ENCODE measurements around the gene SLC38A3. TPM values are rescaled to one million over a fixed set of nuclear protein-coding genes. Genes with fewer than 3 reads are reported as not detected.

The SLC38A3 gene
- total and polyA plus RNA-seq, 2 of the 8 experiments (the other 6 are each of a cell fraction or from before 2014, with no cell fraction given), result 1.2 to 3.7 TPM

DNA sequence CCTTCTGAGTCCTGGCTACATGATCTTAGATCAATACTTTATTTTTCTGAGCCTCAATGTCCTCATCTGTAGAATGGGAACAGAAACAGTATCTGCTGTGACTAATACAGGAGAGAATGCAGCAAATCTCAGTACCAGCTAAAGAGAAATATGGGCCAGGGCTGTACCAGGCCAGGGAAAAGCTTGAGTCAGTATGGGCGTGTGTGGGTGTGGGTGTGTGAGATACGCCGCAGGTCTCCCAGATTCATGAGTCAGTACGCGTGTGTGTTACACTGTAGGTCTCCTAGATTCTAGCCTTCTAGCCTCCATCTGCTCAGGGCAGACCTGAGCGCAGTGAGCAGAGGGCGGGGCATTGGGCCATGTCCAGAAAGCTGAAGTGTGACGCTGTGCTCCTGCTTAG lies 46.1 kb downstream of the SLC38A3 start (continued):
- TF ChIP-seq POLR2AphosphoS5 (IDR thresholded peaks at IDR 0.05; ENCODE audit: low read depth, low read length) (no peak), CBX8 (IDR thresholded peaks at IDR 0.05; ENCODE audit: borderline replicate concordance, low read depth, low read length) (no peak), TEAD4 (IDR thresholded peaks at IDR 0.05; ENCODE audit: low read depth, low read length) (no peak), KDM4A (IDR thresholded peaks at IDR 0.05; ENCODE audit: low read depth, low read length, severe bottlenecking) (no peak)
- TF ChIP-seq, protein P1, sequence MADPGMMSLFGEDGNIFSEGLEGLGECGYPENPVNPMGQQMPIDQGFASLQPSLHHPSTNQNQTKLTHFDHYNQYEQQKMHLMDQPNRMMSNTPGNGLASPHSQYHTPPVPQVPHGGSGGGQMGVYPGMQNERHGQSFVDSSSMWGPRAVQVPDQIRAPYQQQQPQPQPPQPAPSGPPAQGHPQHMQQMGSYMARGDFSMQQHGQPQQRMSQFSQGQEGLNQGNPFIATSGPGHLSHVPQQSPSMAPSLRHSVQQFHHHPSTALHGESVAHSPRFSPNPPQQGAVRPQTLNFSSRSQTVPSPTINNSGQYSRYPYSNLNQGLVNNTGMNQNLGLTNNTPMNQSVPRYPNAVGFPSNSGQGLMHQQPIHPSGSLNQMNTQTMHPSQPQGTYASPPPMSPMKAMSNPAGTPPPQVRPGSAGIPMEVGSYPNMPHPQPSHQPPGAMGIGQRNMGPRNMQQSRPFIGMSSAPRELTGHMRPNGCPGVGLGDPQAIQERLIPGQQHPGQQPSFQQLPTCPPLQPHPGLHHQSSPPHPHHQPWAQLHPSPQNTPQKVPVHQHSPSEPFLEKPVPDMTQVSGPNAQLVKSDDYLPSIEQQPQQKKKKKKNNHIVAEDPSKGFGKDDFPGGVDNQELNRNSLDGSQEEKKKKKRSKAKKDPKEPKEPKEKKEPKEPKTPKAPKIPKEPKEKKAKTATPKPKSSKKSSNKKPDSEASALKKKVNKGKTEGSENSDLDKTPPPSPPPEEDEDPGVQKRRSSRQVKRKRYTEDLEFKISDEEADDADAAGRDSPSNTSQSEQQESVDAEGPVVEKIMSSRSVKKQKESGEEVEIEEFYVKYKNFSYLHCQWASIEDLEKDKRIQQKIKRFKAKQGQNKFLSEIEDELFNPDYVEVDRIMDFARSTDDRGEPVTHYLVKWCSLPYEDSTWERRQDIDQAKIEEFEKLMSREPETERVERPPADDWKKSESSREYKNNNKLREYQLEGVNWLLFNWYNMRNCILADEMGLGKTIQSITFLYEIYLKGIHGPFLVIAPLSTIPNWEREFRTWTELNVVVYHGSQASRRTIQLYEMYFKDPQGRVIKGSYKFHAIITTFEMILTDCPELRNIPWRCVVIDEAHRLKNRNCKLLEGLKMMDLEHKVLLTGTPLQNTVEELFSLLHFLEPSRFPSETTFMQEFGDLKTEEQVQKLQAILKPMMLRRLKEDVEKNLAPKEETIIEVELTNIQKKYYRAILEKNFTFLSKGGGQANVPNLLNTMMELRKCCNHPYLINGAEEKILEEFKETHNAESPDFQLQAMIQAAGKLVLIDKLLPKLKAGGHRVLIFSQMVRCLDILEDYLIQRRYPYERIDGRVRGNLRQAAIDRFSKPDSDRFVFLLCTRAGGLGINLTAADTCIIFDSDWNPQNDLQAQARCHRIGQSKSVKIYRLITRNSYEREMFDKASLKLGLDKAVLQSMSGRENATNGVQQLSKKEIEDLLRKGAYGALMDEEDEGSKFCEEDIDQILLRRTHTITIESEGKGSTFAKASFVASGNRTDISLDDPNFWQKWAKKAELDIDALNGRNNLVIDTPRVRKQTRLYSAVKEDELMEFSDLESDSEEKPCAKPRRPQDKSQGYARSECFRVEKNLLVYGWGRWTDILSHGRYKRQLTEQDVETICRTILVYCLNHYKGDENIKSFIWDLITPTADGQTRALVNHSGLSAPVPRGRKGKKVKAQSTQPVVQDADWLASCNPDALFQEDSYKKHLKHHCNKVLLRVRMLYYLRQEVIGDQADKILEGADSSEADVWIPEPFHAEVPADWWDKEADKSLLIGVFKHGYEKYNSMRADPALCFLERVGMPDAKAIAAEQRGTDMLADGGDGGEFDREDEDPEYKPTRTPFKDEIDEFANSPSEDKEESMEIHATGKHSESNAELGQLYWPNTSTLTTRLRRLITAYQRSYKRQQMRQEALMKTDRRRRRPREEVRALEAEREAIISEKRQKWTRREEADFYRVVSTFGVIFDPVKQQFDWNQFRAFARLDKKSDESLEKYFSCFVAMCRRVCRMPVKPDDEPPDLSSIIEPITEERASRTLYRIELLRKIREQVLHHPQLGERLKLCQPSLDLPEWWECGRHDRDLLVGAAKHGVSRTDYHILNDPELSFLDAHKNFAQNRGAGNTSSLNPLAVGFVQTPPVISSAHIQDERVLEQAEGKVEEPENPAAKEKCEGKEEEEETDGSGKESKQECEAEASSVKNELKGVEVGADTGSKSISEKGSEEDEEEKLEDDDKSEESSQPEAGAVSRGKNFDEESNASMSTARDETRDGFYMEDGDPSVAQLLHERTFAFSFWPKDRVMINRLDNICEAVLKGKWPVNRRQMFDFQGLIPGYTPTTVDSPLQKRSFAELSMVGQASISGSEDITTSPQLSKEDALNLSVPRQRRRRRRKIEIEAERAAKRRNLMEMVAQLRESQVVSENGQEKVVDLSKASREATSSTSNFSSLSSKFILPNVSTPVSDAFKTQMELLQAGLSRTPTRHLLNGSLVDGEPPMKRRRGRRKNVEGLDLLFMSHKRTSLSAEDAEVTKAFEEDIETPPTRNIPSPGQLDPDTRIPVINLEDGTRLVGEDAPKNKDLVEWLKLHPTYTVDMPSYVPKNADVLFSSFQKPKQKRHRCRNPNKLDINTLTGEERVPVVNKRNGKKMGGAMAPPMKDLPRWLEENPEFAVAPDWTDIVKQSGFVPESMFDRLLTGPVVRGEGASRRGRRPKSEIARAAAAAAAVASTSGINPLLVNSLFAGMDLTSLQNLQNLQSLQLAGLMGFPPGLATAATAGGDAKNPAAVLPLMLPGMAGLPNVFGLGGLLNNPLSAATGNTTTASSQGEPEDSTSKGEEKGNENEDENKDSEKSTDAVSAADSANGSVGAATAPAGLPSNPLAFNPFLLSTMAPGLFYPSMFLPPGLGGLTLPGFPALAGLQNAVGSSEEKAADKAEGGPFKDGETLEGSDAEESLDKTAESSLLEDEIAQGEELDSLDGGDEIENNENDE (IDR thresholded peaks at IDR 0.05; ENCODE audit: insufficient replicate concordance, low read length), result no peak
- TF ChIP-seq, protein P2, sequence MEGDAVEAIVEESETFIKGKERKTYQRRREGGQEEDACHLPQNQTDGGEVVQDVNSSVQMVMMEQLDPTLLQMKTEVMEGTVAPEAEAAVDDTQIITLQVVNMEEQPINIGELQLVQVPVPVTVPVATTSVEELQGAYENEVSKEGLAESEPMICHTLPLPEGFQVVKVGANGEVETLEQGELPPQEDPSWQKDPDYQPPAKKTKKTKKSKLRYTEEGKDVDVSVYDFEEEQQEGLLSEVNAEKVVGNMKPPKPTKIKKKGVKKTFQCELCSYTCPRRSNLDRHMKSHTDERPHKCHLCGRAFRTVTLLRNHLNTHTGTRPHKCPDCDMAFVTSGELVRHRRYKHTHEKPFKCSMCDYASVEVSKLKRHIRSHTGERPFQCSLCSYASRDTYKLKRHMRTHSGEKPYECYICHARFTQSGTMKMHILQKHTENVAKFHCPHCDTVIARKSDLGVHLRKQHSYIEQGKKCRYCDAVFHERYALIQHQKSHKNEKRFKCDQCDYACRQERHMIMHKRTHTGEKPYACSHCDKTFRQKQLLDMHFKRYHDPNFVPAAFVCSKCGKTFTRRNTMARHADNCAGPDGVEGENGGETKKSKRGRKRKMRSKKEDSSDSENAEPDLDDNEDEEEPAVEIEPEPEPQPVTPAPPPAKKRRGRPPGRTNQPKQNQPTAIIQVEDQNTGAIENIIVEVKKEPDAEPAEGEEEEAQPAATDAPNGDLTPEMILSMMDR (IDR thresholded peaks at IDR 0.05; ENCODE audit: control extremely low read depth in 1 of 3, insufficient read depth in 1 of 3, low read depth in 1 of 3, low read length in 3 of 3), result no peak

Measured in H1 (cell line).